Astrocyte of the cerebellum (primary cell): ENCODE results near the gene ALOX5AP.

Experiments
- DNase-seq: peaks from one replicate; pipeline ENCODE4 v3.0.0-alpha.2; 2011; ENCODE audit warnings: low read depth
- H3K4me3 ChIP-seq: 2 replicates; pipeline ENCODE4 v1.5.1; 2011; ENCODE audit warnings: mild to moderate bottlenecking, low read depth, low read length, moderate library complexity
- in situ Hi-C: cut with HindIII; loops from 2 replicates; pipeline ENCODE4 v1.10.0; 2017; ENCODE audit warnings: low sequenced_read_pairs
- TF ChIP-seq, protein P1 (sequence below): IDR thresholded peaks from 2 replicates; pipeline ENCODE4 v1.5.1; 2012; ENCODE audit warnings: low read length, low read depth, moderate library complexity, mild to moderate bottlenecking; ENCODE audit errors: missing control alignments

The ALOX5AP gene

DNA sequence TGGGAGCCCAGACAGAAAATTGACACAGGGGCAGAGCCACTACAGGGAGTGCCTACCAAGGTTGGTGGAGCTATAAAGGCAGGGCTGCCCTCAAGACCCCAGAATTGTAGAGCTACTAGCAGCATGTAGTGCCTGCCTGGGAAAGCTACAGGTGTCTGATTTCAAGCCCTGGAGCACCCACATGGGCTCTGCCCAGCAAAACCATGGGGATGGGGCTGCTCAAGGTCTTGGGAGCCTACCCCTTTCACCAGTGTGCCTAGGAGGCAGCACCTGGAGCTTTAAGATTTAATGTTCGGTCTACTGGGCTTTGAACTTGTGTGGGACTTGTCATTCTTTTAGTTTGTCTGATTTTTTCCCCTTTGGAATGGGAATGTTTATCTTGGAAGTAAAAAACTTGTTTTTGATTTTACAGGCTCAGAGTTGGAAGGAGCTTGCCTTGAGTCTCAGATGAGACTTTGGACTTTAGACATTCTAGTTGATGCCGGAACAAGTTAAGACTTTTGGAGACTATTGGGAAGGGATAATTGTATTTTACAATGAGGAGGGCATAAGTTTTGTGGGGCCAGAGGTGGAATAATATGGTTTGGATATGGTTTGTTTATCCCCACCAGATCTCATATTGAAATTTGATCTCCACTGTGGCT lies 45.1 kb downstream of the ALOX5AP start:
- no peak overlapping the region for H3K4me3 ChIP-seq
- no peak for DNase-seq
- TF ChIP-seq, protein P1, sequence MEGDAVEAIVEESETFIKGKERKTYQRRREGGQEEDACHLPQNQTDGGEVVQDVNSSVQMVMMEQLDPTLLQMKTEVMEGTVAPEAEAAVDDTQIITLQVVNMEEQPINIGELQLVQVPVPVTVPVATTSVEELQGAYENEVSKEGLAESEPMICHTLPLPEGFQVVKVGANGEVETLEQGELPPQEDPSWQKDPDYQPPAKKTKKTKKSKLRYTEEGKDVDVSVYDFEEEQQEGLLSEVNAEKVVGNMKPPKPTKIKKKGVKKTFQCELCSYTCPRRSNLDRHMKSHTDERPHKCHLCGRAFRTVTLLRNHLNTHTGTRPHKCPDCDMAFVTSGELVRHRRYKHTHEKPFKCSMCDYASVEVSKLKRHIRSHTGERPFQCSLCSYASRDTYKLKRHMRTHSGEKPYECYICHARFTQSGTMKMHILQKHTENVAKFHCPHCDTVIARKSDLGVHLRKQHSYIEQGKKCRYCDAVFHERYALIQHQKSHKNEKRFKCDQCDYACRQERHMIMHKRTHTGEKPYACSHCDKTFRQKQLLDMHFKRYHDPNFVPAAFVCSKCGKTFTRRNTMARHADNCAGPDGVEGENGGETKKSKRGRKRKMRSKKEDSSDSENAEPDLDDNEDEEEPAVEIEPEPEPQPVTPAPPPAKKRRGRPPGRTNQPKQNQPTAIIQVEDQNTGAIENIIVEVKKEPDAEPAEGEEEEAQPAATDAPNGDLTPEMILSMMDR, result no peak
- in situ Hi-C loops, result no loop called here

DNA sequence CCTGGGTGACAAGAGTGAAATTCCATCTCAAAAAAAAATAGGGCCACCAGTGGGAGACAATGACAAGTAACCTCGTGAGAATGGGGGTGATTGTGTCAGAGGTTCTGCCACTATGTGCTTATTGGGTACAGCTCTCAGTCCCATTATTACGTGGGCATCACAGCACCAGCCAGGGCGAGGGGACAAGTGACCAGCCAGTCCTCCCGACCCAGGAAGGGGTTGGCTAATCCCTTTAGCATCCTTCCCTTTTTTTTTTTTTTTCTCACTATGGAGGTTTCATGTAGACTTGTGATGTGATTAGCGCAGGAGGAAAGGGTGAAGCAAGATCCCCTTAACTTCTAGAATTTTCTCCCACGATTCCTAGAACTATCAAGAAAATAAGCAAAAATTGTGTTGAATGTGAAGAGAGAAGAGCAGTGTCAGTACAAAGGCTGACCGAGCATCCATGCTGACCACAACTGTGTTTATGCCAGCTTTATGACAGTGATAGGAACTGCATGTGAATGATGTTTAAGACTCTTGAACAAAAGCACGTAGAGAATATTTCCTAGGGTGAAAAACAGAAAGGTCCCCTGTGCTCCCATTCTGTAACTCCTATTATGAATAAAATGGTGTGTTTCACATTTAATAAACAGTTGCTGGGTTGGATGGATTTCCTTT lies 50.0 kb downstream of the ALOX5AP start:
- in situ Hi-C loops, result no loop called here
- TF ChIP-seq, protein P1, result no peak
- no peak overlapping the region for H3K4me3 ChIP-seq
- DNase-seq, result no peak

DNA sequence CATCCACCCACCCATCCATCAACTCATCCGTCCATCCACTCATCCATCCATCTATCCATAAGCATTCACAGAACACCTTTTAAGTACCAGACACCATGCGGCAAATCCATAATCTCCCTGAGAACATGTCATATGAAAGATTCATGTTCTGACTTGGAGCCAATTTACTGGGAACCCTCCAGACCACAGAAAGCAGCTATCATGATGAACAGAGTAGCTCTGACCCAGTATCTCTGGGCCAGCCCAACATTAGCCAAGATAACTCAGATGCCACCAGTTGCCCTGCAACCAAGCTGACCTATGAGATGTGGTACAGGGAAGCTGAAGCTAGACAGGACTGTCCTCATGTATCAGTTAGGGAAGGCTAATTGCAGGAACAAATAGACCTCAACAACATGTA lies 51.3 kb downstream of the ALOX5AP start:
- H3K4me3 ChIP-seq, result no peak overlapping the region
- DNase-seq, result no peak
- TF ChIP-seq, protein P1, result no peak
- in situ Hi-C loops, result no loop called here

DNA sequence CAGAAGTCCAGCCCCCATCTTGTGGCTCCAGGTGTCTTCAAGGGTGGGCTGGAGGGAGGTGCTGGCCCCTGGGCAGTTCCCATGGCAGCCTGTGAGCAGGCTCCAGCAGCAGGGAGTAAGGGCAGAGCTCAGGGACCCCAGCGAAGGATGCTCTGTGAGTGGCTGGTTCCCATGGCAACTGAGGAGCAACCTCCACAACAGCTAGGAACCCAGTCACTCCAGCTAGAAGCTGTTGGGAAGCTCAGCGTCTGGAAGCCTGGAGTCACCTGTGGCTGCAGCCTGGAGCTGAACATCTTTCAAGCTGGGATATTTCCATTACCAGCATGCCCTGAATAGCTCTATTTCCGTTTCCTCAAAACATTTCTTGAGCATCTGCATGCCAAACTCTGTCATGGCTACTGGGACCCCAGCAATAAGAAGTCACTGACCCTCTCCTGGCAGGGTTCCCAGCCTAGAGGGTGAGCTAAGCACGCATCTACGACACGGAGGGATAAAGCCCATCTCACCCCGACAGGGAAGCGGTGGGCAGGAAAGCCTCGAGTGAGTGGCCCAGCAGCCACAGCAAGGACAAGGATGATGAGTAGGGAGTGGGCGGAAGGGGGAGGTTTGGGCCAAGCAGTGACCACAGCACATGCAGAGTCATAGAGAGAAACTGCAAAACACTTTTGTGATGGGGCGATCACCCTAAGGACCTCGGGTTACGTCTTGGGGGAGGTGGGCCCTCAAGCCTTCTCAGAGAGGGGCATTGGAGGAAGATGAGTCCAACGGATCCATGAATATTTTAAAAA lies 52.6 kb downstream of the ALOX5AP start:
- in situ Hi-C loops, result no loop called here
- H3K4me3 ChIP-seq, result no peak overlapping the region
- TF ChIP-seq, protein P1, result no peak
- DNase-seq, result no peak

DNA sequence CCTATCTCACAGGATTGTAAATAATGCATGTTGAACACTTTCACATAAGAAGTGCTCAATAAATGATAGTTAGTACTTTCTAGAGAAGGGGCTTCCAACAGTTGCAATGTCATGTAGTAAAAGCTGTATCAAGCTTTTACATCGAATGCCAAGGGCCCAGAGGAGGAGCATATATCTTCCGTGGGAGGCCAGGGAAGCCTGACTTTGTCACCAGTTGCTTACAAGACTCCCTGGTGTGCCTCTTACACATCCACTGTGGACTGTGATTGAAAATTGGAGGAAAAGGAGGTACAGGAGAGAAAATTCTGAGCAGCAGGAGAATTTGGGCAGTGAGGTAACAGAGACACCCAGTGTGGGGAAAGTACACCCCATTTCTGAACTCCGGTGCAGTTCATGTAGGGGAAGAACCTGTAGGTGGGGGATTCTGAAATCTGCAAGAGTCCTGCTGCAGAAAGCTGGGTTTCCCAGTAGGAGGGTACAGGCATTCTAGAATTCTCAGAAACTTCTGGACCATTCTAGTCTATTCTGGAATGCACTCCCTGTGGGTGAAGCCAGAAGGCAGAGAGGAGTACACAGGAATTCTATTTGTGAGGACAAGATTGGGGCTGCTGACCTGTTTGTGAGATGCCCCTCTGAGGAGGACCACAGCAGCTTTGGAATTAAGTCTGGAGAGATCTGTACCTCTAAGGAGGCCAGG lies 54.0 kb downstream of the ALOX5AP start:
- in situ Hi-C loops, result no loop called here

DNA sequence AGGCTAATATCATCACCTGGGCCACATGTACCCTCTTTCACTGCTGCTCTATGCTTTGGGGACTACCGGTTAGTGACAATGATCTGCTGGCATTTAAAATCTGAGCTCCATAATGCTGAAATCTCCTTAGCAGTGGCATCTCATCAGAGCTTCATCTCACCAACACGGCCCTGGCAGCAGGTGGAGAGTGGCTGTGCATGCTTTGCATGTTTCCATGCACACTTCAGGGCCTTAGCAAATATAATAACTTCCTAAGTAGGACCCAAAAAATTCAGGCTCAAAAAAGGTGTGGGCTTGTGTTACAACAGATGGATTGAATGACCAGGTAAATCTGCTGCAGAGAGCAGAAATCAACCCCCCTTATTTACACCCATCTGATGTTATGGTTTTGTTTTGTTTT lies 55.2 kb downstream of the ALOX5AP start:
- no peak overlapping the region for H3K4me3 ChIP-seq
- in situ Hi-C loops, result no loop called here
- no peak for DNase-seq
- TF ChIP-seq, protein P1, result no peak

More for the DNA sequence above, 54.0 kb downstream of the ALOX5AP start:
- DNase-seq, result no peak
- no peak overlapping the region for H3K4me3 ChIP-seq
- TF ChIP-seq, protein P1, result no peak
